Caco-2 (cell line): ENCODE measurements around the gene BIRC3. TPM values are rescaled to one million over a fixed set of nuclear protein-coding genes. Genes with fewer than 3 reads are reported as not detected.

Experiments used
- BruUV-seq: library from RNA; stranded (reverse); fragments of 400-500 nt; replicated peaks from 2 replicates; lab custom pipeline; 2021; lab: Mats Ljungman, UMichigan
- CTCF ChIA-PET: fragments of 300-600 bp; sonication (Branson Sonifier 250); formaldehyde crosslinking; loops from one replicate; lab custom pipeline; 2022; ENCODE audit warnings: antibody characterized with exemption; lab: Charles Lee
- POLR2A ChIA-PET: fragments of 300-600 bp; sonication (Branson Sonifier 250); formaldehyde crosslinking; loops from one replicate; lab custom pipeline; 2022; ENCODE audit warnings: antibody characterized with exemption; lab: Charles Lee
- DNase-seq, 2 experiments: peaks; one replicate each; pipeline versions ENCODE4 v3.0.0 to v3.0.0-alpha.2; 2020 to 2022
- H3K27me3 ChIP-seq: replicated peaks from 2 replicates; pipeline ENCODE4 v1.6.0; 2011; ENCODE audit warnings: low read length; ENCODE audit not compliant: control insufficient read depth, insufficient read depth
- H3K36me3 ChIP-seq: 2 replicates; pipeline ENCODE4 v1.5.1; 2011; ENCODE audit warnings: low read length; ENCODE audit not compliant: control insufficient read depth, insufficient read depth
- H3K4me1 ChIP-seq: fragments of 250-450 bp; sonication (Bioruptor Pico); 2 replicates; pipeline ENCODE4 v1.5.1; 2020; ENCODE audit warnings: mild to moderate bottlenecking
- H3K4me3 ChIP-seq: 2 replicates; pipeline ENCODE4 v1.5.1; 2011; ENCODE audit warnings: low read depth, mild to moderate bottlenecking, control low read depth, low read length
- H3K9me3 ChIP-seq: fragments of 250-450 bp; sonication (Bioruptor Pico); 2 replicates; pipeline ENCODE4 v1.5.1; 2020; ENCODE audit warnings: mild to moderate bottlenecking, moderate library complexity
- H3K27ac Mint-ChIP-seq: one replicate; pipeline ENCODE4 v1.8.0; 2022; ENCODE audit warnings: mixed read lengths; ENCODE audit not compliant: unreplicated experiment
- H3K27me3 Mint-ChIP-seq: one replicate; pipeline ENCODE4 v1.8.0; 2022; ENCODE audit warnings: mixed read lengths; ENCODE audit not compliant: insufficient read depth, unreplicated experiment
- H3K36me3 Mint-ChIP-seq: one replicate; pipeline ENCODE4 v1.8.0; 2022; ENCODE audit warnings: mild to moderate bottlenecking, mixed read lengths; ENCODE audit not compliant: insufficient read depth, unreplicated experiment
- H3K4me1 Mint-ChIP-seq: one replicate; pipeline ENCODE4 v1.8.0; 2022; ENCODE audit warnings: low read depth, mixed read lengths; ENCODE audit not compliant: unreplicated experiment
- H3K4me3 Mint-ChIP-seq: one replicate; pipeline ENCODE4 v1.8.0; 2022; ENCODE audit warnings: mild to moderate bottlenecking, moderate library complexity, mixed read lengths; ENCODE audit not compliant: unreplicated experiment
- H3K9me3 Mint-ChIP-seq: one replicate; pipeline ENCODE4 v1.8.0; 2022; ENCODE audit warnings: mixed read lengths; ENCODE audit not compliant: unreplicated experiment
- CTCF ChIP-seq, 2 experiments: fragments of 200-600 bp in 1 of 2; IDR thresholded peaks; 1 replicate in 1 of 2; 2 replicates in 1 of 2; pipeline versions ENCODE4 v1.5.1 to v1.8.0; 2011 to 2022; ENCODE audit warnings: antibody characterized with exemption in 1 of 2, control low read depth in 1 of 2, inconsistent platforms in 1 of 2, low read depth in 1 of 2, low read length in 1 of 2, mild to moderate bottlenecking in 1 of 2, moderate library complexity in 1 of 2; ENCODE audit not compliant: insufficient read depth in 1 of 2, severe bottlenecking in 1 of 2, unreplicated experiment in 1 of 2
- intact Hi-C: fragments of 100-400 bp; cut with micrococcal nuclease; formaldehyde crosslinking; loops from one replicate; pipeline ENCODE4 v1.10.0; 2022; ENCODE audit not compliant: unreplicated experiment
- total RNA-seq: library from RNA; stranded (reverse); gene quantifications from 2 replicates; pipeline ENCODE4 v1.2.3, GENCODE V29; 2022

The BIRC3 gene
- total RNA-seq, 1 experiment from 2014 or later = 1.4 TPM

GRCh38 chr11:102319544-102319943 is 2.3 kb downstream of the BIRC3 start:
- peaks cover 13% of the 10 kb centered on the region for H3K4me1 Mint-ChIP-seq
- TF ChIP-seq CTCF (IDR thresholded peaks at IDR 0.05; ENCODE audit: insufficient read depth in 1 of 2, low read depth in 1 of 2, low read length in 1 of 2, severe bottlenecking in 1 of 2, unreplicated experiment in 1 of 2) = no peak
- ChIA-PET CTCF (interaction anchor here (1.0 kb wide), 1 partner anchor 25 kb away, joined by 4 read pairs; no protein-coding TSS in a partner anchor), POLR2A (no interaction called here)
- H3K27me3 Mint-ChIP-seq = no peaks in the 10 kb centered on the region
- no peak overlapping the region for H3K27ac Mint-ChIP-seq
- H3K36me3 Mint-ChIP-seq = peaks cover 7% of the 10 kb centered on the region
- Histone ChIP-seq H3K36me3 (no peaks in the 10 kb centered on the region), H3K4me1 (peaks cover 12% of the 10 kb centered on the region), H3K27me3 (no peaks in the 10 kb centered on the region), H3K9me3 (no peaks in the 10 kb centered on the region), H3K4me3 (no peak overlapping the region)
- H3K9me3 Mint-ChIP-seq = no peaks in the 10 kb centered on the region
- intact Hi-C loops = no loop called here
- no TSS peak for BruUV-seq
- no peak overlapping the region for H3K4me3 Mint-ChIP-seq
- no peak for DNase-seq

GRCh38 chr11:102320188-102320587 is 2.9 kb downstream of the BIRC3 start:
- intact Hi-C loops = no loop called here
- BruUV-seq = no TSS peak
- no peak for DNase-seq
- peaks cover 7% of the 10 kb centered on the region for H3K36me3 Mint-ChIP-seq
- H3K4me1 ChIP-seq = peaks cover 12% of the 10 kb centered on the region
- CTCF ChIA-PET = interaction anchor here (1.0 kb wide), 1 partner anchor 26 kb away, joined by 4 read pairs; no protein-coding TSS in a partner anchor
- H3K27ac Mint-ChIP-seq = no peak overlapping the region
- POLR2A ChIA-PET = no interaction called here
- H3K9me3 Mint-ChIP-seq = no peaks in the 10 kb centered on the region
- H3K4me3 ChIP-seq = no peak overlapping the region
- no peaks in the 10 kb centered on the region for H3K9me3 ChIP-seq
- TF ChIP-seq CTCF (IDR thresholded peaks at IDR 0.05; ENCODE audit: insufficient read depth in 1 of 2, low read depth in 1 of 2, low read length in 1 of 2, severe bottlenecking in 1 of 2, unreplicated experiment in 1 of 2) = no peak
- no peaks in the 10 kb centered on the region for H3K27me3 ChIP-seq
- H3K36me3 ChIP-seq = no peaks in the 10 kb centered on the region
- H3K27me3 Mint-ChIP-seq = no peaks in the 10 kb centered on the region
- no peak overlapping the region for H3K4me3 Mint-ChIP-seq
- H3K4me1 Mint-ChIP-seq = peaks cover 13% of the 10 kb centered on the region

GRCh38 chr11:102320679-102321078 is 3.4 kb downstream of the BIRC3 start:
- ChIA-PET CTCF (no interaction called here), POLR2A (no interaction called here)
- DNase-seq = no peak
- BruUV-seq = no TSS peak
- Mint-ChIP-seq H3K9me3 (no peaks in the 10 kb centered on the region), H3K27me3 (no peaks in the 10 kb centered on the region), H3K4me1 (peaks cover 13% of the 10 kb centered on the region), H3K27ac (no peak overlapping the region), H3K36me3 (peaks cover 7% of the 10 kb centered on the region), H3K4me3 (no peak overlapping the region)
- Histone ChIP-seq H3K36me3 (no peaks in the 10 kb centered on the region), H3K4me3 (no peak overlapping the region), H3K4me1 (peaks cover 12% of the 10 kb centered on the region), H3K9me3 (no peaks in the 10 kb centered on the region), H3K27me3 (no peaks in the 10 kb centered on the region)
- intact Hi-C loops = no loop called here
- no peak for TF ChIP-seq CTCF (IDR thresholded peaks at IDR 0.05; ENCODE audit: insufficient read depth in 1 of 2, low read depth in 1 of 2, low read length in 1 of 2, severe bottlenecking in 1 of 2, unreplicated experiment in 1 of 2)
